Lower lobe of right lung (tissue), 2 donors: ENCODE data around the gene CMTM7. TPM values are rescaled to one million over a fixed set of nuclear protein-coding genes. Genes with fewer than 3 reads are reported as not detected.

Experiments
- ATAC-seq, 2 donors: fragments of 200-7000 bp; cut with Tn5 transposase; one replicate each; pipeline ENCODE4 v1.9.1; 2020 to 2022; ENCODE audit warnings: mild to moderate bottlenecking in 2 of 2, moderate library complexity in 2 of 2
- DNase-seq: peaks from one replicate; pipeline ENCODE4 v3.0.0-alpha.2; 2020
- H3K27ac ChIP-seq: fragments of 200-600 bp; one replicate; pipeline ENCODE4 v1.8.0; 2022
- H3K27me3 ChIP-seq: fragments of 200-600 bp; one replicate; pipeline ENCODE4 v1.8.0; 2022; ENCODE audit warnings: low read depth
- H3K36me3 ChIP-seq: fragments of 200-600 bp; one replicate; pipeline ENCODE4 v1.8.0; 2022; ENCODE audit warnings: mild to moderate bottlenecking
- H3K4me1 ChIP-seq: fragments of 200-600 bp; one replicate; pipeline ENCODE4 v1.8.0; 2022
- H3K4me3 ChIP-seq: fragments of 200-600 bp; one replicate; pipeline ENCODE4 v1.8.0; 2022; ENCODE audit warnings: mild to moderate bottlenecking
- H3K9me3 ChIP-seq: fragments of 200-600 bp; one replicate; pipeline ENCODE4 v1.8.0; 2022
- CTCF ChIP-seq: fragments of 200-600 bp; IDR thresholded peaks from one replicate; pipeline ENCODE4 v1.8.0; 2022; ENCODE audit warnings: antibody characterized with exemption, mild to moderate bottlenecking
- intact Hi-C: fragments of 100-400 bp; cut with DNase I; formaldehyde crosslinking; loops from one replicate; pipeline ENCODE4 v1.11.0; 2022
- total RNA-seq: library from RNA; stranded (reverse); fragmentation: NEBNext Ultra II Directional; extraction: Animal tissue kit (Norgen Biotek cat#: 25700); gene quantifications from one replicate; pipeline ENCODE4 v1.2.1, GENCODE V29; 2021
- donor health status: DM: no; HTN: yes; CAD: no; lungs with severe emphysema.

The CMTM7 gene
- total RNA-seq, 1 donor from 2014 or later: 49.9 TPM

- H3K27ac ChIP-seq: peak overlapping the region; percentile 96
- H3K27me3 ChIP-seq: no peaks in the 10 kb centered on the region
- ATAC-seq: peak; percentile 79 to 85
- intact Hi-C loops: no loop called here
- peak; percentile 82 for DNase-seq
- no peaks in the 10 kb centered on the region for H3K36me3 ChIP-seq
- H3K4me1 ChIP-seq: peaks cover 84% of the 10 kb centered on the region
- no peaks in the 10 kb centered on the region for H3K9me3 ChIP-seq
- no peak for TF ChIP-seq CTCF
- H3K4me3 ChIP-seq: peak overlapping the region; percentile 62
Observed at GRCh38 chr3:32401556-32402081, 10.0 kb downstream of the CMTM7 start.

GRCh38 chr3:32403663-32404062, 12.0 kb downstream of the CMTM7 start:
- ATAC-seq (no peak), DNase-seq (no peak)
- no peak overlapping the region for H3K4me3 ChIP-seq
- no peaks in the 10 kb centered on the region for H3K9me3 ChIP-seq
- H3K4me1 ChIP-seq: peaks cover 94% of the 10 kb centered on the region
- H3K27ac ChIP-seq: peak overlapping the region; percentile 96
- TF ChIP-seq CTCF: no peak
- H3K36me3 ChIP-seq: no peaks in the 10 kb centered on the region
- H3K27me3 ChIP-seq: no peaks in the 10 kb centered on the region
- intact Hi-C loops: no loop called here

- Histone ChIP-seq H3K27ac (peak overlapping the region; percentile 44), H3K4me1 (peaks cover 88% of the 10 kb centered on the region), H3K9me3 (no peaks in the 10 kb centered on the region), H3K27me3 (no peaks in the 10 kb centered on the region), H3K36me3 (no peaks in the 10 kb centered on the region), H3K4me3 (no peak overlapping the region)
- ATAC-seq (no peak), DNase-seq (no peak)
- no peak for TF ChIP-seq CTCF
- intact Hi-C loops: no loop called here
Observed at GRCh38 chr3:32404714-32405113, 13.1 kb downstream of the CMTM7 start.

GRCh38 chr3:32405155-32405554, 13.5 kb downstream of the CMTM7 start:
- Histone ChIP-seq H3K4me3 (no peak overlapping the region), H3K9me3 (no peaks in the 10 kb centered on the region), H3K27ac (peak overlapping the region; percentile 44), H3K36me3 (no peaks in the 10 kb centered on the region), H3K4me1 (peaks cover 85% of the 10 kb centered on the region), H3K27me3 (no peaks in the 10 kb centered on the region)
- no peak for ATAC-seq
- no peak for DNase-seq
- intact Hi-C loops: no loop called here
- TF ChIP-seq CTCF: no peak

- Histone ChIP-seq H3K36me3 (no peaks in the 10 kb centered on the region), H3K4me3 (no peak overlapping the region), H3K9me3 (no peaks in the 10 kb centered on the region), H3K4me1 (peaks cover 85% of the 10 kb centered on the region), H3K27ac (peak overlapping the region; percentile 66), H3K27me3 (no peaks in the 10 kb centered on the region)
- DNase-seq (no peak), ATAC-seq (no peak)
- intact Hi-C loops: no loop called here
- TF ChIP-seq CTCF: no peak
Observed at GRCh38 chr3:32405711-32406323, 14.2 kb downstream of the CMTM7 start.
